ENCODE measurements around the gene COPG2. TPM values are rescaled to one million over a fixed set of nuclear protein-coding genes. Genes with fewer than 3 reads are reported as not detected.
"Not testable (repeated sequence)": the region's sequence is repeated elsewhere in the genome, so short reads cannot be mapped to it uniquely, and the experiment has no call there.

COPG2 gene
- total RNA-seq, 1 experiment from 2014 or later = 77.7 TPM

DNA sequence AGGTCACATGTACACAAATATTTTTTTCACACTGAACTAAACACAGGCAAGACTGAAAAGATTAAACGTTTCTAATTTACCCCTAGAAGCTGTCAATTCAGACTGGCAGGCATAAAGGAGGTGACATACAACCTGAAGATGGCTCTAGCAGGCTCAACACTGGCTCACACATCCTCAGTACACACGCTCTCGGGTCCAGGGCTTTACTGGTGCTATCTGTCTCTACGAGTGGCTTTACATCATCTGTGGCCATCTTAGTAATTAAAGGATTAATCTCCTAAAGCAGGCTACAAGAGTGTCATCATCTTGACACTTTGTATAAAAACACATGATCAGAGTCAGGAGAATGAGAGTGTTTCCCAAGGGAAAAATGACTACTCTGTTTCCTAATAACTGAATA is 57.3 kb downstream of the COPG2 start:
- peaks cover 0 to 3% of the 10 kb centered on the region in 2 experiments; a peak in 1 of 5 replicates for H3K9me3 Mint-ChIP-seq
- Histone ChIP-seq H3K9ac (ENCODE audit: extremely low read depth, insufficient read length, low read length) (no peak overlapping the region), H2BK20ac (ENCODE audit: low read depth, low read length, poor library complexity, severe bottlenecking) (no peak overlapping the region), H3T11ph (ENCODE audit: low read length) (no peak overlapping the region), H2BK15ac (ENCODE audit: low read depth, low read length) (no peak overlapping the region), H2BK12ac (ENCODE audit: insufficient read length, low read depth, low read length) (no peak overlapping the region), H3K18ac (ENCODE audit: insufficient read length, low read depth, low read length) (no peak overlapping the region), H3K27me3 (ENCODE audit: insufficient read depth, low read length) (no peaks in the 10 kb centered on the region), H3K4me2 (ENCODE audit: insufficient read depth, insufficient read length, low read length) (no peak overlapping the region), H2BK120ac (ENCODE audit: low read depth, low read length, poor library complexity, severe bottlenecking) (no peak overlapping the region), H3K4ac (ENCODE audit: low read depth, low read length) (no peak overlapping the region), H3K79me2 (ENCODE audit: insufficient read depth, low read length) (no peaks in the 10 kb centered on the region), H3K9me3 (ENCODE audit: control insufficient read depth, low read depth, low read length) (no peaks in the 10 kb centered on the region), H3K4me1 (ENCODE audit: insufficient read depth, low read length) (no peaks in the 10 kb centered on the region), H4K8ac (replicated peaks; ENCODE audit: insufficient read length, low read depth, low read length) (no peak overlapping the region), H2BK5ac (ENCODE audit: insufficient read length, low read length) (no peak overlapping the region), H3K56ac (ENCODE audit: insufficient read length, low read depth, low read length) (no peak overlapping the region), H4K5ac (ENCODE audit: insufficient read length, low read depth, low read length) (no peak overlapping the region), H3K23me2 (ENCODE audit: insufficient read length, low read depth, low read length, poor library complexity, severe bottlenecking) (no peaks in the 10 kb centered on the region), H4K91ac (ENCODE audit: insufficient read length, low read depth, low read length) (no peak overlapping the region), H3K23ac (ENCODE audit: insufficient read length, low read depth, low read length) (no peak overlapping the region), H2AK5ac (ENCODE audit: insufficient read length, low read length) (no peak overlapping the region), H3K79me1 (ENCODE audit: insufficient read depth, low read depth, low read length, poor library complexity, severe bottlenecking) (no peaks in the 10 kb centered on the region), H3K14ac (ENCODE audit: insufficient read depth, low read length) (no peak overlapping the region), H4K20me1 (ENCODE audit: control insufficient read depth, insufficient read depth, insufficient read length) (no peaks in the 10 kb centered on the region), H3K27ac (ENCODE audit: insufficient read length, low read depth, low read length) (no peak overlapping the region), H2AFZ (ENCODE audit: low read length) (no peak overlapping the region)
- H3K4me1 Mint-ChIP-seq = no peaks in the 10 kb centered on the region
- TF ChIP-seq, protein P1, sequence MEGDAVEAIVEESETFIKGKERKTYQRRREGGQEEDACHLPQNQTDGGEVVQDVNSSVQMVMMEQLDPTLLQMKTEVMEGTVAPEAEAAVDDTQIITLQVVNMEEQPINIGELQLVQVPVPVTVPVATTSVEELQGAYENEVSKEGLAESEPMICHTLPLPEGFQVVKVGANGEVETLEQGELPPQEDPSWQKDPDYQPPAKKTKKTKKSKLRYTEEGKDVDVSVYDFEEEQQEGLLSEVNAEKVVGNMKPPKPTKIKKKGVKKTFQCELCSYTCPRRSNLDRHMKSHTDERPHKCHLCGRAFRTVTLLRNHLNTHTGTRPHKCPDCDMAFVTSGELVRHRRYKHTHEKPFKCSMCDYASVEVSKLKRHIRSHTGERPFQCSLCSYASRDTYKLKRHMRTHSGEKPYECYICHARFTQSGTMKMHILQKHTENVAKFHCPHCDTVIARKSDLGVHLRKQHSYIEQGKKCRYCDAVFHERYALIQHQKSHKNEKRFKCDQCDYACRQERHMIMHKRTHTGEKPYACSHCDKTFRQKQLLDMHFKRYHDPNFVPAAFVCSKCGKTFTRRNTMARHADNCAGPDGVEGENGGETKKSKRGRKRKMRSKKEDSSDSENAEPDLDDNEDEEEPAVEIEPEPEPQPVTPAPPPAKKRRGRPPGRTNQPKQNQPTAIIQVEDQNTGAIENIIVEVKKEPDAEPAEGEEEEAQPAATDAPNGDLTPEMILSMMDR (conservative IDR thresholded peaks at IDR 0.05) = no peak
- no peak overlapping the region for H3K27ac Mint-ChIP-seq
- peaks cover 50 to 92% (median 90%) of the 10 kb centered on the region in 3 experiments for H3K36me3 Mint-ChIP-seq (ENCODE audit: insufficient read depth in 1 of 3, low read depth in 3 of 3)
- no peaks in the 10 kb centered on the region for H3K27me3 Mint-ChIP-seq (ENCODE audit: low read depth)
- no peak overlapping the region for H3K4me3 Mint-ChIP-seq
- no peak for DNase-seq
- WGBS (ENCODE audit: extremely low coverage, insufficient read length, low lambda C conversion rate) = no CpG with 5 or more reads among the region's 4 CpGs

DNA sequence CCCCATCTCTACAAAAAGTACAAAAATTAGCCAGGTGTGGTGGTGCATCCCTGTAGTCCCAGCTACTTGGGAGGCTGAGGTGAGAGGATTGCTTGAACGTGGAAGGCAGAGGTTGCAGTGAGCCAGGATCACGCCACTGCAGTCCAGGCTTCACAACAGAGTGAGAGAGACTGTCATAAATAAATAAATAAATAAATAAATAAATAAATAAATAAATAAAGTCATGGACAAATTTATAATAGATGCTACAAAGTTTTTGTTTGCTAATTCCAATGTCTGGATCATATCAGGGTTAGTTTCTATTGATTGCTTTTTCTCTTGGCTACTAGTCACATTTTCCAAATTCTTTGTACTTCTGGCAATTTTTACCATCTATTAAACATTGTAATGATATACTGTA is 61.5 kb downstream of the COPG2 start:
- H4K91ac ChIP-seq (ENCODE audit: insufficient read length, low read depth, low read length); H2BK12ac ChIP-seq (ENCODE audit: insufficient read length, low read depth, low read length); H3K27ac Mint-ChIP-seq; H4K20me1 ChIP-seq (ENCODE audit: control insufficient read depth, insufficient read depth, insufficient read length); H3K23ac ChIP-seq (ENCODE audit: insufficient read length, low read depth, low read length); H3K27me3 ChIP-seq (ENCODE audit: insufficient read depth, low read length); H3T11ph ChIP-seq (ENCODE audit: low read length); H2BK120ac ChIP-seq (ENCODE audit: low read depth, low read length, poor library complexity, severe bottlenecking); H3K27me3 Mint-ChIP-seq (ENCODE audit: low read depth); H3K4me1 Mint-ChIP-seq; H2BK15ac ChIP-seq (ENCODE audit: low read depth, low read length); H2AFZ ChIP-seq (ENCODE audit: low read length); H3K4me3 Mint-ChIP-seq; H3K9me3 Mint-ChIP-seq; H3K9me3 ChIP-seq (ENCODE audit: control insufficient read depth, low read depth, low read length); H3K9ac ChIP-seq (ENCODE audit: extremely low read depth, insufficient read length, low read length); H3K14ac ChIP-seq (ENCODE audit: insufficient read depth, low read length); H4K5ac ChIP-seq (ENCODE audit: insufficient read length, low read depth, low read length); H3K4me2 ChIP-seq (ENCODE audit: insufficient read depth, insufficient read length, low read length); H4K8ac ChIP-seq (replicated peaks; ENCODE audit: insufficient read length, low read depth, low read length); DNase-seq; H2BK20ac ChIP-seq (ENCODE audit: low read depth, low read length, poor library complexity, severe bottlenecking); H3K79me2 ChIP-seq (ENCODE audit: insufficient read depth, low read length); H3K4ac ChIP-seq (ENCODE audit: low read depth, low read length); H2BK5ac ChIP-seq (ENCODE audit: insufficient read length, low read length); H3K56ac ChIP-seq (ENCODE audit: insufficient read length, low read depth, low read length); H2AK5ac ChIP-seq (ENCODE audit: insufficient read length, low read length); H3K18ac ChIP-seq (ENCODE audit: insufficient read length, low read depth, low read length); H3K23me2 ChIP-seq (ENCODE audit: insufficient read length, low read depth, low read length, poor library complexity, severe bottlenecking); H3K27ac ChIP-seq (ENCODE audit: insufficient read length, low read depth, low read length); H3K4me1 ChIP-seq (ENCODE audit: insufficient read depth, low read length); H3K79me1 ChIP-seq (ENCODE audit: insufficient read depth, low read depth, low read length, poor library complexity, severe bottlenecking): not testable (repeated sequence)
- H3K36me3 Mint-ChIP-seq (ENCODE audit: insufficient read depth in 1 of 3, low read depth in 3 of 3) = peaks cover 33 to 82% (median 70%) of the 10 kb centered on the region in 3 experiments; a peak in 6 of 7 replicates
- WGBS (ENCODE audit: extremely low coverage, insufficient read length, low lambda C conversion rate) = no CpG with 5 or more reads among the region's 2 CpGs
